IPS DF 4.7 (cell line): ENCODE results near the gene ATP4B.
"Not testable (repeated sequence)": the region's sequence is repeated elsewhere in the genome, so short reads cannot be mapped to it uniquely, and the experiment has no call there.

Experiments
- DNase-seq: peaks from one replicate; pipeline ENCODE4 v3.0.0-alpha.2; 2013; ENCODE audit warnings: low spot score; ENCODE audit errors: extremely low read depth

ATP4B gene

DNA sequence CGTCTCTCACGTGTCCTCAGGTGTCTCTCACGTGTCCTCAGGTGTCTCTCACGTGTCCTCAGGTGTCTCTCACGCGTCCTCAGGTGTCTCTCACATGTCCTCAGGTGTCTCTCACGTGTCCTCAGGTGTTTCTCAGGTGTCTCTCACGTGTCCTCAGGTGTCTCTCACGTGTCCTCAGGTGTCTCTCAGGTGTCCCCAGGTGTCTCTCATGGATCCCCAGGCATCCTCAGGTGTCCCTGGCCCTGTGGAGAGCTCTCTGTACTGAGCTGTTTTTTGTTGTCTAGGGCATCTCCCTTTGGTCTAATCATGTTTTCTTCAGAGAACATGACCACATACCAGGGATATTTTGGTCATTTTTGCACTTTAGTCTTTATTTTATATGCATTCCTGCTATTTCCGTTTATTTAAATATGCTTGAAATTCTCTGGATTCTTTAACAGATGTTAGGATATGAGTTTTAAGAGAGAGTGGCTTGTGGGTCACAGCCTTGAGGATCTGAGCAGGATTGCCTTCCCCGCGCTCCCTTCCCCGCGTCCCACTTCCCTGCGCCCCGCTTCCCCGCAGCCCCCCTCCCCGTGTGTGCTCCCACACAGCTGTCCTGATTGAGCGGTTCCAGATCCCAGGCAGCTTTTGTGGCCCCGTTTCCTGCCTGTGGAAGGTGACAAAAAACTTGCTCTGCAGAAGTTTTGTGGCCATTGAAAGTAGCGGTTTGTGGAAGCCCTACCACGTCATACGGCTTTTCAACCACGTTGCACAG lies 31.9 kb downstream of the ATP4B start:
- DNase-seq, result no peak

GRCh38 chr13:113624640-113625304 lies 33.2 kb downstream of the ATP4B start:
- DNase-seq, result not testable (repeated sequence)

DNA sequence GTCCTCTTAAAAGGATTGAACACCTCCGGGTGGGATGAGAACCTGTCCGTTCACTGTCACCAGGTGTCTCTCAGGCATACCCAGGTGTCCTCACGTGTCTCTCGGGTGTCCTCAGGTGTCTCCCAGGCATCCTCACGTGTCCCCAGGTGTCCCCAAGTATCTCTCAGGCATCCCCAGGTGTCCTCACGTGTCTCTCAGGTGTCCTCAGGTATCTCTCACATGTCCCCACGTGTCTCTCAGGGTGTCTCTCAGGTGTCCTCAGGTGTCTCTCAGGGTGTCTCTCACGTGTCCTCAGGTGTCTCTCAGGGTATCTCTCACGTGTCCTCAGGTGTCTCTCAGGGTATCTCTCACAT lies 33.8 kb downstream of the ATP4B start:
- DNase-seq, result no peak

GRCh38 chr13:113623491-113624234 lies 34.3 kb downstream of the ATP4B start:
- no peak for DNase-seq

- no peak for DNase-seq
Measured at GRCh38 chr13:113622791-113623490, 35.1 kb downstream of the ATP4B start.

DNA sequence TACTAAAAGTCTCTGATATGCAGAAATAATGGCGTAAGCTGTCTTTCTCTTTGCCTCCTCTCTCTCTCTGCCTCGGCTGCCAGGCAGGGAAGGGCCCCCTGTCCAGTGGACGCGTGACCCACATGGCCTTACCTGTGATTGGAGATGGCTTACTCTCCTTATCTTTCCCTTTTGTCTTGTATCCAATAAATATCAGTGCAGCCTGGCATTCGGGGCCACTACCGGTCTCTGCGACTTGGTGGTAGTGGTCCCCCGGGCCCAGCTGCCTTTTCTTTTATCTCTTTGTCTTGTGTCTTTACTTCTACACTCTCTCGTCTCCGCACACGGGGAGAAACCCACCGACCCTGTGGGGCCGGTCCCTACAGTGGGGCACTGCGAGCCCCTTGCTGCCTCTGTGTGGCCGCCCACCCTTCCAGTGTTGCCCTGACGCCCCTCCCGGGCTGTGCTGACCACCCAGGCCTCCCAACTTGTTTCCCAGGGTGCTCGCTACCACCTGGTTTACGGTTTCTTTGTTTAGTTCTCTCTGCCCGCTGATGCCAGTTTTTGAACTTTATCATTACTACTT lies 35.9 kb downstream of the ATP4B start:
- DNase-seq, result not testable (repeated sequence)

- not testable (repeated sequence) for DNase-seq
Measured at GRCh38 chr13:113621498-113621897, 36.5 kb downstream of the ATP4B start.

GRCh38 chr13:113621046-113621445 lies 37.0 kb downstream of the ATP4B start:
- no peak for DNase-seq

DNA sequence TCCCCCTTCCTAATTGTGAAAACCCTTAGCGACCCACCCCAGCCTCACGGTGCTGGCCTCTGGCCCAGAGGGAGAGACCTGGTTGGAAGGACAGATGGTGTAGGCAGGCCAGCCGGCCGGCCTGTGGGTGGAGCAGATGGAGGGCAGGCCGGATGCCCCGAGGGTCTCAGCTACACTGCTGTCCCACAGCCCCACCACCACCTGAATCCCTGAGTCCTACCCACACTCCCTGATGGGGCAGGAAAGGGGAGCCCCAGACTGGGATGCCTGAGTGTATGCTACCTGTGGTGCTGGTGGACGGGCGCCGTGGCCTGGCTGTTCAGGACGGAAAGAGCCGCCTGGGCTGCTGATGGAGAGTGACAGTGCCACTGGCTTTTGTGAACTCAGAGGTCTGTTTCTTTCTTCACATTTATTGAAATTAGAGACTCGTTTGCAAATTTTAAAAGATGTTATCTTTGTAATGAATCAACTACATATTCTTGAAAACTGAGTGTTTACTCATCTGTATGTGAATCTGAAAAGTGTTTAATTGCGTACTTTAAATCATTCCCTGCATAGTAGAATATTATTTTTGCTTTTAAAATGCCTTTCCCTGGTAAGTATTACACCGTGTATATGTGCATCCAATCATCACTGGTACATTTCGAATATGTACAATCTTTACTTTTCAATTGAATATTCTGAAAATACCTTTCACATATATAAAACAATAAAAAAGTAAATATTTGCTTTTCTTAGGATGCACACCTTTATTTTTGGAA lies 37.8 kb downstream of the ATP4B start:
- no peak for DNase-seq

DNA sequence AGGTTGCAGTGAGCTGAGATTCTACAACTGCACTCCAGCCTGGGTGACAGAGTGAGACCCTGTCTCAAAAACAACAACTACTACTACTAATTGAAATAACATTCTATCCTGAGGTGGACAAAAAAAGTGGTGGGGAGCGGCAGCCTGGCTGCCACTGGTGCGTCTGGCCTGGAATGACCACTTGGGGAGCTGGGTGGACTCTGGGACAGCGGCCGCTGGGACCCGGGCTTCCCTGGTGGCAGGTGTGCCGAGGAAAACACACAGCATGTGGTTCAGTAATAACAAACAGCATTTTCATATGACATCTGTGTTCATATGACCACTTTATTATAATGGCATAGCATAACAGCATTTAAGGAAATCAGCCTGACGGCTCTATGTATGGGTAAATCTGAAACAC lies 39.5 kb downstream of the ATP4B start:
- DNase-seq, result no peak

GRCh38 chr13:113617961-113618360 lies 40.0 kb downstream of the ATP4B start:
- DNase-seq, result no peak

- DNase-seq, result no peak
Measured at GRCh38 chr13:113616991-113617749, 40.8 kb downstream of the ATP4B start.

DNA sequence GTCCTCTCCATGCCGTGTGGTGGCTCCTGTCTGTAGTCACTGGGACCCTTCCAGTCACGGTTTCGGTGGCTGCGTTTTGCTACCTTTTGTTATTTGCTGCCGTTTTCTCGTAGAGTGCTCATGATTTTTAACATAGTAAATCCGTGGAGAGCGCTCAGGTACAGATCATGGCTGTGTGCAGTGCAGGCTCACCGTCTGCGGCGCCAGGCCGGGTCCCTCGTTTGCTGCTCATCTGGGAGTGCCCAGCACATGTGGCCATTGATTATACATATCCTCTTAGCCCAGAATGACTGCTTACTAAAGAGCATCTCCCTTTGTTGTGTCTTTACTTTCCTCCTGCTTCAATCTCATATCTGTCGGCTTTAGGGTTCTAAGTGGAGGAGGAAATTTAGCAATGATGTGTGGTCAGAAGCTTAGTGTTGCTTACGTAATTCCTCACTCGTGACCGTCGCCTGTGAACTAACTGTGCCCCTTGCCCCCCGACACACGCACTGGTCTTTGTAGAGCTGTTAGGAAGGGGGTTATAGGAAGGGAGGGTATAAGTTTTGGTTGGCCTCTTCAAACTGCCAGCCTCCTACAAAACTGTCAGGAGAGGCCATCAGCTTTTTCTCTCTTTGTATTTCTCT lies 41.6 kb downstream of the ATP4B start:
- DNase-seq, result no peak

DNA sequence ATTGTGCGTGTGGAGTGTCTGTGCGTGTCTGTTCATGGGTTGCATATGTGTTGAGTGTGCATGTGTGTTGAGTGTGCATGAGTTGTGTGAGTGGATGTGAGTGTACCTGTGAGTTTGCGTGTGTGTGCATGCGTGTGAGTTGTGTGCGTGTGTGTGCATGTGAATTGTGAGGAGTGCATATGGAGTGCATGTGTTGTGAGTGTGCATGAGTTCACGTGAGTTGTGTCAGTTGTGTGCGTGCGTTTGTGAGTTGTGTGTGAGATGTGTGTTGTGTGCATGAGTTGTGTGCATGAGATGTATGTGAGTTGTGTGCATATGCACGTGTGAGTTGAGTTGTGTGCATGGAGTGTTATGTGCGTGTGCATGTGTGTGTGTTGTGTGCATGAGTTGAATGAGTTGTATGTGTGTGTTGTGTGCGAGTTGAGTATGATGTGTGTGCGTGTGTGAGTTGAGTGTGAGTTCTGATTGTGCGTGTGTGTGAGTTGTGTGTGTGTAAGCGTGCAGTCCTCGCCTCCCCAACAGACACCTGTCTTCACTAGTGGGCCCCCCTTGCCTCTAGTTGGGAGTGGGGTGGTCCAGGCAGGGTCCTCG lies 44.1 kb downstream of the ATP4B start:
- no peak for DNase-seq

DNA sequence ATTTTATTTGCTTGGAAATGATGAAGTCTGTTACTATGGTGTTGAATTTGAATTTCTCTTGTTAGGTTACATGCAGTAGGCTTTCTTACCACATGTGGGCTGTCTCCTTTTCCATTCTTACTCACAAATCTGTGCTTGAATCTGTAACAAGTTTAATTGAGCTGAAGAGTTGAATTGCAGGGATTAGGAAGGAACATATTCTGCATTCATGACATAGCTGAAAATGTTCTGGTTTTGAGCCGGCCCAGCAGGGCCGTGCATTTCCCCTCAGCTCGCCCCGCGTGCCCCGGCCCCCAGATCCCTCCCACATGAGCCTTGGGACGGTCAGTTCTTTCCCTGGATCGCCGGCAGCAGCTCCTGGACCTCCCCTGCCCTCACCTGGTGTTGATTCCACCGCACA lies 45.4 kb downstream of the ATP4B start:
- no peak for DNase-seq

- no peak for DNase-seq
Measured at GRCh38 chr13:113611996-113612395, 46.0 kb downstream of the ATP4B start.

DNA sequence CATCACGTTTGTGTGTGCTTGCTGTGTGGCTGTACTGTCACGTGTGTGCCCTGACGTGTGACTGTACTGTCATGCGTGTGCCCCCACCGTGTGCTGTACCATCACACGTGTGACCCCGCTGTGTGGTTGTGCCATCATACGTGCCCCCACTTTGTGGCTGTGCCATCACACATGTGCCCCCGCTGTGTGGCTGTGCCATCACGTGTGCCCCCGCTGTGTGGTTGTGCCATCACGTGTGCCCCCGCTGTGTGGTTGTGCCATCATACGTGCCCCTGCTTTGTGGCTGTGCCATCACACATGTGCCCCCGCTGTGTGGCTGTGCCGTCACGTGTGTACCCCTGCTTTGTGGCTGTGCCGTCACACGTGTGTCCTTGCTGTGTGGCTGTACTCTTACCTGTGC lies 47.7 kb downstream of the ATP4B start:
- DNase-seq, result no peak

- no peak for DNase-seq
Measured at GRCh38 chr13:113609616-113610015, 48.4 kb downstream of the ATP4B start.

DNA sequence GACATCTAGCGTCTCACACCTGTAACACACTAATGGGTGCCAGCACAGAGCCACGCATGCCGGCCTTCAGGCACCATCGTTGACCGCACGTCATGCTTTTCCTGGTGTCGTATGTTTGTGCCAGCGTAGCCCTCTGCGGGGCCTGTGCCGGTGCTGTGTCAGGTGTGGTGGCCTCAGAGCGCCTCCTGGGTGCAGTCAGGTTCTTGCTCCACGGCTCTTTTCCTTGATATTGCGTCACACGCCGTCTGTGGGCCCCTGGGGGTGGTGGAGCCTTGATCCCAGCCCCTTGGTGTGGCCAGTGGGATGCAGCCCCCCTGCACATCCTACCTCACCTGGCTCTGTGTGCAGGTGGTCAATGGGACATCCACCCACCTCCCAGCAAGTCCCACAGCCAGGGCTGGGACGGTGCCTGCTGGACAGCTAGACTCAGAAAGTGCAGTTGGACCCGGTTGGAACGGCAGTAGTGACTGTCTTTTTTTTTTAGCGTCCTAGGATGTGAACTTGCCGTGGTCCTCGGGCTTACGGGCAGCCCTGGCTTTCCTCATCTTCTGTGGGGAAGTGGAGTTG lies 48.9 kb downstream of the ATP4B start:
- no peak for DNase-seq
